ENCODE measurements around the gene NEDD8.

- no peak for TF ChIP-seq CTCF (IDR thresholded peaks at IDR 0.05; ENCODE audit: low read depth, low read length, missing input control)
- TF ChIP-seq ATF3 (IDR thresholded peaks at IDR 0.05) = no peak
Observed at GRCh38 chr14:24232645-24233537, 724 bp upstream of the NEDD8 start, which contains the start of gene GMPR2.
